Activated naive CD8-positive, alpha-beta T cell (primary cell): ENCODE results near the gene CDK2AP2.
A peak's percentile ranks its signal among the peaks of the same experiment; 100 is the strongest.
"Not testable (repeated sequence)": the region's sequence is repeated elsewhere in the genome, so short reads cannot be mapped to it uniquely, and the experiment has no call there.

ENCODE experiments used
- H3K27ac Mint-ChIP-seq: one replicate; pipeline ENCODE4 v1.8.0; 2021; ENCODE audit warnings: mixed read lengths
- H3K27me3 Mint-ChIP-seq: one replicate; pipeline ENCODE4 v1.8.0; 2021; ENCODE audit warnings: mixed read lengths
- H3K36me3 Mint-ChIP-seq: one replicate; pipeline ENCODE4 v1.8.0; 2021; ENCODE audit warnings: mixed read lengths
- H3K4me1 Mint-ChIP-seq: one replicate; pipeline ENCODE4 v1.8.0; 2021; ENCODE audit warnings: low read depth, mixed read lengths
- H3K4me3 Mint-ChIP-seq: one replicate; pipeline ENCODE4 v1.8.0; 2021; ENCODE audit warnings: mild to moderate bottlenecking, mixed read lengths
- H3K9me3 Mint-ChIP-seq: one replicate; pipeline ENCODE4 v1.8.0; 2021; ENCODE audit warnings: low read depth, mixed read lengths

Gene CDK2AP2

DNA sequence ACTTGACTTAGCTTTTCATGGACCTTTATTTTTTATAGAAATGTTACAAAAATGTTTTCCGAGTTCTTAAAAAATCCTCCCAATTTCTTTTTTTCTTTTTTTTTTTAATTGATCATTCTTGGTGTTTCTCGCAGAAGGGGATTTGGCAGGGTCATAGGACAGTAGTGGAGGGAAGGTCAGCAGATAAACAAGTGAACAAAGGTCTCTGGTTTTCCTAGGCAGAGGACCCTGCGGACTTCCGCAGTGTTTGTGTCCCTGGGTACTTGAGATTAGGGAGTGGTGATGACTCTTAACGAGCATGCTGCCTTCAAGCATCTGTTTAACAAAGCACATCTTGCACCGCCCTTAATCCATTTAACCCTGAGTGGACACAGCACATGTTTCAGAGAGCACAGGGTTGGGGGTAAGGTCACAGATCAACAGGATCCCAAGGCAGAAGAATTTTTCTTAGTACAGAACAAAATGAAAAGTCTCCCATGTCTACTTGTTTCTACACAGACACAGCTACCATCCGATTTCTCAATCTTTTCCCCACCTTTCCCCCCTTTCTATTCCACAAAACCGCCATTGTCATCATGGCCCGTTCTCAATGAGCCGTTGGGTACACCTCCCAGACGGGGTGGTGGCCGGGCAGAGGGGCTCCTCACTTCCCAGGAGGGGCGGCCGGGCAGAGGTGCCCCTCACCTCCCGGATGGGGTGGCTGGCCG is 30.5 kb downstream of the CDK2AP2 start:
- H3K36me3 Mint-ChIP-seq, H3K27ac Mint-ChIP-seq, H3K27me3 Mint-ChIP-seq, H3K4me3 Mint-ChIP-seq, H3K4me1 Mint-ChIP-seq, H3K9me3 Mint-ChIP-seq: not testable (repeated sequence)

DNA sequence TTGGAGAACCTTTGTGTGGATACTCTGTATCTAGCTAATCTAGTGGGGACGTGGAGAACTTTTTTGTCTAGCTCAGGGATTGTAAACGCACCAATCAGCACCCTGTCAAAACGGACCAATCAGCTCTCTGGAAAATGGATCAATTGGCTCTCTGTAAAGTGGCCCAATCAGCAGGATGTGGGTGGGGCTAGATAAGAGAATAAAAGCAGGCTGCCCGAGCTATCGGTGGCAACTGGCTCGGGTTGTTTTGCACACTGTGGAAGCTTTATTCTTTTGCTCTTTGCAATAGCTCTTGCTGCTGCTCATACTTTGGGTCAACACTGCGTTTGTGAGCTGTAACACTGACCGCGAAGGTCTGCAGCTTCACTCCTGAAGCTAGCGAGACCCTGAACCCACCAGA is 31.3 kb downstream of the CDK2AP2 start:
- not testable (repeated sequence) for H3K4me3 Mint-ChIP-seq, H3K36me3 Mint-ChIP-seq, H3K27me3 Mint-ChIP-seq, H3K27ac Mint-ChIP-seq, H3K9me3 Mint-ChIP-seq, H3K4me1 Mint-ChIP-seq

DNA sequence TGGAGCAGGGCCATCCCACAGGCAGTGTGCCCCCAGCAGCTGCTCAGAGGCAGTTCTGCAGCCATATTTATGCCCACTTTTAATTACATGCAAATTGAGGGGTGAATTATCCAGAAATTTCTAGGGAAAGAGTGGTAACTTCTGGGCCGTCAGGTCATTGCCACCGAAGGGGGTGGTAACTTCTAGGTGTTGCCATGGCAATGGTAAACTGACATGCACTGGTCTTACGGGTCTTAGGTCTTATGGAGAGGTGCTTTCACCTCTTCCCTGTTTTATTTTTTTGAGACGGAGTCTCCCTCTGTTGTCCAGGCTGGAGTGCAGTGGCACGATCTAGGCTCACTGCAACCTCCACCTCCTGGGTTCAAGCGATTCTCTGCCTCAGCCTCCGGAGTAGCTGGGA is 35.1 kb downstream of the CDK2AP2 start:
- Mint-ChIP-seq H3K4me1 (peaks cover 5% of the 10 kb centered on the region), H3K27me3 (no peaks in the 10 kb centered on the region), H3K4me3 (no peak overlapping the region), H3K9me3 (no peaks in the 10 kb centered on the region), H3K36me3 (no peaks in the 10 kb centered on the region), H3K27ac (no peak overlapping the region)

DNA sequence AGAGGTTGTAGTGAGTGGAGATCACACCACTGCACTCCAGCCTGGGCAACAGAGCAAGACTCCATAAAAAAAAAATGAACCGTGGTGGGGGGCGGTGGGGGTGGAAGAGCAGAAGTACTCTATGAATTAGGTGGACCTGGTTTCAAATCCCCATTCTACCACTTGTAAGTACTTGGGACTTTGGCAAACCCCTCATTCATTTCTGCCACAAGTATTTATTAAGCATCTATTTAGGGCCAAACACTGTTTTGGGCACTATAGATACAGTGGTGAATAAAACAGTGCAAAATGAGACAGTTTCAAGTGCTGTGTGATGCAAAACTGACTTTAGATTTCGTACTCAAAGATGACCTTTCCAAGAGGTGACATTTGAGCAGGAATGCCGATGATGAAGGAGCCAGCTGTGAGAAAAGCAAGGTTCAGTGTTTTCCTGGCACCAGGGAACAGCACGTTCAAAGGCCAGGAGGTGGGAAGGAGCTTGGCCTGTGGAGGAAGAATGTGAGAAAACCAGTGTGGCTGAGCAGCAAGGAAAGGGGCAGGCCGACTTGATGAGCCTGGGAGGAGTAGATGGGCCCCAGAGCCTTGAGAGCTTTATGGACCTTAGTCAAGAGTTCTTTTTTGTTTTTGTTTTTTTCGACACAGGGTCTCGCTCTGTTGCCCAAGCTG is 37.5 kb downstream of the CDK2AP2 start:
- Mint-ChIP-seq H3K27ac (no peak overlapping the region), H3K4me1 (peaks cover 17% of the 10 kb centered on the region), H3K9me3 (no peaks in the 10 kb centered on the region), H3K4me3 (peak overlapping the region; percentile 77), H3K36me3 (no peaks in the 10 kb centered on the region), H3K27me3 (no peaks in the 10 kb centered on the region)

DNA sequence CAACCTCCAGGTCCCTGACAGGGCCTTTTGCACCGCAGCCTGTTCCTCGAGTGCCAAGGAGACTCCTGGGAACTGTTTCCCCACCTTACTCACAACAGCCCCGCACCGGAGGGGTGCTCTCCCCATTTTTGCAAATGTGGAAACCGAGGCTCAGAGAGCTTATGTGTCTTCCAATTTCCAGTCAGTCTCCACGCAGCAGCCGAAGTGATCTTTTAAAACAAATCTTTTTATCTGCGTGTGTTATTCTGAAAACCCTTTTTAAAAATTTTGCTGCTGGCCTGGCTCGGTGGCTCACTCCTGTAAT is 38.5 kb downstream of the CDK2AP2 start:
- H3K4me1 Mint-ChIP-seq, result peaks cover 21% of the 10 kb centered on the region
- H3K9me3 Mint-ChIP-seq, result no peaks in the 10 kb centered on the region
- H3K4me3 Mint-ChIP-seq, result peak overlapping the region; percentile 77
- H3K27ac Mint-ChIP-seq, result peak overlapping the region; percentile 64
- H3K27me3 Mint-ChIP-seq, result no peaks in the 10 kb centered on the region
- H3K36me3 Mint-ChIP-seq, result no peaks in the 10 kb centered on the region

DNA sequence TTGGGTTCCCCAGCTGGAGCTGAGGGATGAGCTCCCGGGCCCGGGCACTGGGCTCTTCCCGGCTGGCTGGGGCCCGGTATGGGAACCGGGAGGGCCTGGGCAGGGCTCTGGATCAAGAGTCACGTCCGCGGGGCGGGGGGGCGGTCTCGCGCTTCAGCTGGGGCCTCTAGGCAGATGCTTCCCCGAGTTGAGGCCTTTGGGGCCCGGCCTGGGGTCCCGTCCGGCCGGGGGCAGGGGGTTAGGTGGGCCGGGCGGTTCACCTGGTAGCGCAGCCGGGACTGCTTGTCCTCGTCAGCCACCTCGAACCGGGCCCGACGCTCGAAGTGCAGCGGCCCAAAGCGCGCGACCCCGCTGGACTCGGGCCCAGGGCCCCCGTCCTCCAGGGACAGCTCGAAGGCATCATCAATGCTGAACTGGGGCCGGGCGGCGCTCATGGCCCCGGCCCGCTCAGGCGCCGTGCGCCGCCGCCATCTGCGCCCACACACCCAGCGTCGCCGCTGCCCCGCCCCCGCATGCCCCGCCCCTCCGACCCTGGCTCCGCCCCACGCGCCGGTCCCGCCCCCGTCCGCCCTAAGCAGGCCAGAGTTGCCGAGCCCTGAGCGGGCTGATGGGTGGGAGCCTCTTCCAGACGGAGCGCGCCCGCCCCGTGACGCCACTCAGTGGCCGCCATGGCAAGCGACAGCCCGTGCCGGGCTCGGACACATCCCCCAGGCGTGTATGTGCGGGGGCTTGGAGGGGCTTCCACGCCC is 39.0 kb downstream of the CDK2AP2 start, which contains the start of gene TMEM134:
TMEM134 (minus strand) TSS at position 493 of the 749 bp plus-strand sequence; CDS start at position 434, 59 bp downstream.
- Mint-ChIP-seq H3K4me1 (peaks cover 26% of the 10 kb centered on the region), H3K27me3 (no peaks in the 10 kb centered on the region), H3K4me3 (peak within 1 kb of the TSS; percentile 90), H3K9me3 (no peaks in the 10 kb centered on the region), H3K27ac (peak within 1 kb of the TSS; percentile 88), H3K36me3 (no peaks in the 10 kb centered on the region)

DNA sequence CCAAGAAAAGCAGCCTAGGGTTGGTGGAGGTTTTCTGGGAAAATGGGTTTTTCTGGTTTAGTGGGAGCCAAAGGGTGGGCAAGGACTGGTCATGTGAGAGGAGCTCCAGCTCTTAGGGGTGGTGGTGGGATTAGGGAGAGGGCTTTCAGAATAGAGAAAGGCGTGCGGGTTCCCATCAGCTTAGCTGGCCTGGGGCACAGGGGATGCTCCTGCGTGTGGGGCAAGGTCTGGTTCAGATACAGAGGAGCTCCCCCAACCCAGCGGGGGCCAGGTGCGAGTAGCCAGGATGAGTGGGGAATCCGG is 39.6 kb downstream of the CDK2AP2 start:
- Mint-ChIP-seq H3K4me3 (peak overlapping the region; percentile 90), H3K27me3 (no peaks in the 10 kb centered on the region), H3K36me3 (no peaks in the 10 kb centered on the region), H3K4me1 (peaks cover 29% of the 10 kb centered on the region), H3K27ac (peak overlapping the region; percentile 88), H3K9me3 (no peaks in the 10 kb centered on the region)

DNA sequence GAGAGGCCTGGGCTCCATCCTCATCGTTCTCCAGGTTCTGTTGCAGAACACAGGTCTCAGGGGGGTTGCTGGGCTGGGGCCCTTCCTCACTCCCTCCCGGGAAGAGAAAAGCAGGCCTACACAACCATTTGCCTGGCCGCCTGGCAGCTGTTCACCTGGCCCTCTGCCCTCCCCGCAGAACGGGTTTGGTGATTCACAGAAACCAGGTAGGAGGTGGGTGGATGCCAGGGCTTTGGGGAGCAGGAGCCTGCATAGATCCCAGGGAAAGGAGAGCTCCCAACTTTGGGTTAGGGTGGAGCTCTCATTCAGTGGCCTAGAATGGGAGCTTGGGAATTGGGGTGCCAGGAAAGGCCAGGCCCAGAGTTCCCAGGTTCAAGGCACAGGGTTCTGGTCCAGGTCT is 39.9 kb downstream of the CDK2AP2 start:
- Mint-ChIP-seq H3K36me3 (no peaks in the 10 kb centered on the region), H3K9me3 (no peaks in the 10 kb centered on the region), H3K27ac (peak overlapping the region; percentile 88), H3K4me1 (peaks cover 30% of the 10 kb centered on the region), H3K4me3 (peak overlapping the region; percentile 90), H3K27me3 (no peaks in the 10 kb centered on the region)

DNA sequence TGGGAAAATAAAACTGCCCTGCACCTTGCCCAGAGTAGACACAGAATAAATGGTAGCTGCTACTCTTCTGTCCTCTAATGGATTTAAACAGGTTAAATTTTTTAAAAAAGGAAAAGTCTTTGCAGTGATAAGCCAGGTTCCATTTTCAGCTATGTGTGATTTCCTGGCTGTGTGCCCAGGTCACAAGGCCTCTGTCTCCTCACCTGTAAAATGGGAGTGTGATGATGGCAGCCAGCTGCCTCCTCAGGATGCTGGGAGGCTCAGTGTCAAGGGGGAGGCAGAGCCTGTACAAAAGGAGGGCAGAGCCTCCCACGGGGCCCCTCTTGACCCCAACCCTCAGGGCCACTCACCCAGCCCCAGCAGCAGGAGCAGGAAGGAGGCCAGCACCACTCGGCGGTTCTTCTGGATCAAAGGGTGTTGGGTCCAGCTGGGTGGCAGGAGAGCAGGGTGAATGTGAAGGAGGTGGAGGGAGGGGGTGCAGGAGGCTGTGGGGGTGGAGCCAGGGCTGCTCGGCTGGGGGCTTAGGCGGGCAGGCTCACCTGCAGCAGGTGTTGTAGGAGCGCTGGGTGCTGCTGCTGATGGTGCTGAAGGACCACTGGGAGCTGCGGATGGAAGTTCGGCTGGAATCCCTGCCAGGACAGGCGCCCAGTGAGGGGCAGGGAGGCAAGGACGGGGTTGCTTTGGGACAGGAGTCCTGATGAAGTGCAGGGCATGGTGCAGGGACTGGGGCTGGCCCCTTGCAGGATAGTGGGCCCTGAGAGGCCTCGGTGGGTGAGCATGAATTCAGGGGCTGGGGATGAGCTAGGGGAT is 40.8 kb downstream of the CDK2AP2 start:
- Mint-ChIP-seq H3K27ac (peak overlapping the region; percentile 81), H3K27me3 (no peaks in the 10 kb centered on the region), H3K9me3 (no peaks in the 10 kb centered on the region), H3K4me1 (peaks cover 30% of the 10 kb centered on the region), H3K36me3 (no peaks in the 10 kb centered on the region), H3K4me3 (peak overlapping the region; percentile 90)

DNA sequence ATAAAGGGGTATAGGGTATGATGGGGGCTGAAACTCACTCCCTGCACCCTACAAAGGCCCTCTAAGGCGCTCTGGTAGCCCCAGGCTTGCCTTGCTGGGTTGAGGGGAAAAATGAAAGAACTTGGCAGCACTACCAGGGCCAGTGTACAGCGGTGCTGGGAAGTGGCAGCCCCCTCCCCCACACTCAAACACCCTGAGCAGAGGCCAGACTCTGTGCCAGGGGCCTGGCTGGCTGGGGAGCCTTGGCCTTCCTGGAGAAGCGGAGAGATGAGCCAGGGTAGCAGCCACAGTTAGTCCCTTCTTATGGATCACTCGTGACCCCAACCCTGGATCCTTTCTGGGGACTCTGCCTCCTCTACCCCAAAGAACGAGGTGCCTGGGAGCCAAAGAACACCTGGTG is 41.6 kb downstream of the CDK2AP2 start:
- Mint-ChIP-seq H3K4me1 (peaks cover 30% of the 10 kb centered on the region), H3K36me3 (no peaks in the 10 kb centered on the region), H3K27ac (peak overlapping the region; percentile 58), H3K4me3 (peak overlapping the region; percentile 42), H3K9me3 (no peaks in the 10 kb centered on the region), H3K27me3 (no peaks in the 10 kb centered on the region)

DNA sequence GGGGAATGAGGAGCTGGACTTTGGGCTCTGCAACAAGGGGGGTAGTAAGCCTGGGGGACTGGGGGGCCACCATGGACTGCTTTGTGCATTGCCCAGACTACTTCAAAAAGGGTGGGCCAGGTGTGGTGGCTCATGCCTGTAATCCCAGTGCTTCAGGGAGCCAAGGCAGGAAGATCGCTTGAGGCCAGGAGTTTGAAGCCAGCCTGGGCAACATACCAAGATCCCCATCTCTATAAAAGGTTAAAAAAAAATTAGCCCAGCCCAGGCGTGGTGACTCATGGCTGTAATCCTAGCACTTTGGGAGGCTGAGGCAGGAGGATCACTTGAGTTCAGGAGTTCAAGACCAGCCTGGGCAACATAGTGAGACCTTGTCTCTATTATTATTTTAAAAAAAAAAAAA is 42.4 kb downstream of the CDK2AP2 start:
- H3K27ac Mint-ChIP-seq, result peak overlapping the region; percentile 91
- H3K4me3 Mint-ChIP-seq, result peak overlapping the region; percentile 87
- not testable (repeated sequence) for H3K36me3 Mint-ChIP-seq, H3K9me3 Mint-ChIP-seq, H3K27me3 Mint-ChIP-seq
- H3K4me1 Mint-ChIP-seq, result peaks cover 30% of the 10 kb centered on the region

DNA sequence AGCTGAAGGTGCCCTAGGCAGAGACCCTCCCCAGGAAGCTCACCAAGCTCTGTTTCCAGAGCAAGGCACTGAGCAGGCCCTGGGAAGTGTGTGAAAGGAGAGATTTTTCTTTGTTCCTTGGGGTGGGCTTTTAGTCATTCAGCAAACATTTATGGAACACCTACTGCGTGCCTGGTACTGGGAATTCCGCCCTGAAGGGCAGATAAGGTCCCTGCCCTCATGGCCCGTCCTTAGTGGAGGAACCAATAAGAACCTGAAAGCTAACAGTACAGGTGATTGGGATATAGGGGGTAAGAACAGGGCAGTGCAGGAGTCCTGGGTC is 42.8 kb downstream of the CDK2AP2 start:
- H3K4me3 Mint-ChIP-seq, result peak overlapping the region; percentile 87
- no peaks in the 10 kb centered on the region for H3K27me3 Mint-ChIP-seq
- no peaks in the 10 kb centered on the region for H3K36me3 Mint-ChIP-seq
- H3K4me1 Mint-ChIP-seq, result peaks cover 30% of the 10 kb centered on the region
- no peaks in the 10 kb centered on the region for H3K9me3 Mint-ChIP-seq
- H3K27ac Mint-ChIP-seq, result peak overlapping the region; percentile 91

DNA sequence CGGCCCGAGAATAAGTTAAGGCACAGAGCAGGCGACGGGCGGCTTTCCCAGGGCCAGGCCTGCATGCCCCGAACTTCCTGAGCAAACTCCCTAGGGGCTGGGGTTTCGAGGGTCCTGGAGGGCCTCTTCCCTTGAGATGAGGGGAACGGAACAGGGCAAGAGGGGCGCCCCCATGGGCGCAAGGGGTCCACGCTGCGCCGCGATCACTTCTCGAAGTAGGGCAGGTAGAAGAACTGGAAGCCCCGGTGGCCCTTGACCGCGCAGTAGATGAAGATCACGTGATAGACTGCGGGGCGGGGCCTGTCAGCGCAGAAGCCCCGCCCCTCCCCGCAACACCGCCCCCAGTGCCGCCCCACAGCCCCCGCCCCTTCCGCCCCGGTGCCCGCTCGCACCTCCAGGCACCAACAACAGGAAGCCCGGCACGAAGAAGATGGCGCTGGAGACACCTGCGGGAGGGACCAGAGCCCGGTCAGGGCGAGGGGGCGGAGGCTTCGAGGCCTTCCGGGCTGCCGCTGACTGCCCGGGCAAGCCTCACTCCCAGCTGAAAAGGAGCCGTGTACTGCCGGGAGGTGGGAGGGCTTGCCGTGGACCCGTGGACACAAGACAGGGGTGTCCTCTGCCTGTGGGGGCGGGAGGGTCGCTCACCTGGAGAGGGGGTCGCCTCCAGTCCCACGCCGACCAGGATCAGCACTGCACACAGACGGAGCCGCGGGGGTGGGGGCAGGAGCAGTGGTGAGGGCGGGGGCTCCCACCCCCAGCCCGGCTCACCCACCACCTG is 43.4 kb downstream of the CDK2AP2 start:
- Mint-ChIP-seq H3K9me3 (no peaks in the 10 kb centered on the region), H3K27ac (peak overlapping the region; percentile 91), H3K4me1 (peaks cover 33% of the 10 kb centered on the region), H3K27me3 (no peaks in the 10 kb centered on the region), H3K36me3 (no peaks in the 10 kb centered on the region), H3K4me3 (peak overlapping the region; percentile 87)

DNA sequence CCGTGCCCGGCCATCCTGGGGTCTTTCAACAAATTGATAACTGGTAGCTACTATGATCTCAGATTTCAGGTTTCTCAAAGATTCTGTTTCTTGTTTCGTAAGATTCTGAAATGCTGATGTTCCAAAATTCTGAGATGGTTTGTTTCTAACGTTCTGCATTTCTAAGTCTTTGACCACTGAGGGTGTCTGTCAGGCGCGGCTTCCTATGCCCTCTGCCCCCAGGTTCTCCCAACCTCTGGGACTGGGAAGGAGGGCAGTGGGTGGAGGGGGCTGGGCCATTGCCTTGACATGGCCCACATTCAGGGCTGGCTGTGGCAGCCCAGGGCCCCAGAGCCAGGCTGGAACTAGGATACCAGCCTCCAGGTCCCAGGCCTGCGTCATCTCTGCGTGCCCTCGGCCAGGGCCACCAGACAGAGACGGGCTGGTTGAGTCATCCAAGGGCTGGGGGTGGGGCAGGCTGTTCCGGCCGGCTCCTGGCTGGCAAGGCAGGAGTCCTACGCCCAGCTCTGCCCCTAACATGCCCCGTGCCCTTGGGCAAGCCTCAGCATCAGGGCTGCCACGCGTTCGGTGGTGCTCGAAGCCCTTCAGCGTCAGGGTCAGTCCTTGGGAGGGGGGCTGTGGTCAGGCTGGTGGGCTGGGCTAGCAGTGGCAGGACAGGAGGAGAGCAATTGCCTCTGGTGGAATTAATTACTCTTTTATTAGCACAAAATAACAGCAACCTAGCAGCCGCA is 44.1 kb downstream of the CDK2AP2 start:
- peak overlapping the region; percentile 91 for H3K27ac Mint-ChIP-seq
- no peaks in the 10 kb centered on the region for H3K9me3 Mint-ChIP-seq
- peaks cover 33% of the 10 kb centered on the region for H3K4me1 Mint-ChIP-seq
- no peaks in the 10 kb centered on the region for H3K27me3 Mint-ChIP-seq
- H3K4me3 Mint-ChIP-seq, result peak overlapping the region; percentile 87
- no peaks in the 10 kb centered on the region for H3K36me3 Mint-ChIP-seq
